ENCODE measurements around the gene WAPL. TPM values are rescaled to one million over a fixed set of nuclear protein-coding genes. Genes with fewer than 3 reads are reported as not detected.

The WAPL gene
- total RNA-seq, 1 experiment from 2014 or later, result 48.0 TPM

GRCh38 chr10:86450806-86451603 is 70.6 kb downstream of the WAPL start (continued):
- no peak for TF ChIP-seq SOX15 (CRISPR knock-in tag; IDR thresholded peaks at IDR 0.05)
- no peak for TF ChIP-seq SMAD3 (CRISPR knock-in tag; IDR thresholded peaks at IDR 0.05; ENCODE audit: borderline replicate concordance)
- TF ChIP-seq USF1 (CRISPR knock-in tag; IDR thresholded peaks at IDR 0.05), result no peak
- no peak for TF ChIP-seq ZNF281 (CRISPR knock-in tag; IDR thresholded peaks at IDR 0.05)

- peaks cover 70% of the 10 kb centered on the region for H3K36me3 Mint-ChIP-seq
- H3K4me1 Mint-ChIP-seq, result no peaks in the 10 kb centered on the region
- DNase-seq (ENCODE audit: low spot score) (no peak), ATAC-seq (no peak)
- no peak overlapping the region for H3K4me3 Mint-ChIP-seq
- H3K27me3 Mint-ChIP-seq (ENCODE audit: low read depth), result no peaks in the 10 kb centered on the region
- TF ChIP-seq TP53 (CRISPR knock-in tag; IDR thresholded peaks at IDR 0.05), result no peak
- TF ChIP-seq ZNF121 (CRISPR knock-in tag; IDR thresholded peaks at IDR 0.05), result peak; percentile 41; the same call in 1 of the 2 replicates
- POLR2A ChIA-PET, result no interaction called here
- CTCF ChIA-PET, result no interaction called here
- no peaks in the 10 kb centered on the region; the same call in 1 of the 2 replicates for H3K9me3 Mint-ChIP-seq
- no peak overlapping the region for H3K27ac Mint-ChIP-seq
These were observed 71.5 kb downstream of the WAPL start for GRCh38 chr10:86449926-86450558.

- CTCF ChIA-PET, result no interaction called here
- Mint-ChIP-seq H3K4me1 (no peaks in the 10 kb centered on the region), H3K9me3 (no peaks in the 10 kb centered on the region), H3K27ac (no peak overlapping the region), H3K36me3 (peaks cover 72% of the 10 kb centered on the region), H3K27me3 (ENCODE audit: low read depth) (no peaks in the 10 kb centered on the region), H3K4me3 (no peak overlapping the region)
- DNase-seq (ENCODE audit: low spot score), result no peak
- POLR2A ChIA-PET, result no interaction called here
- no peak for TF ChIP-seq TCF7 (CRISPR knock-in tag; IDR thresholded peaks at IDR 0.05; ENCODE audit: low read depth)
- TF ChIP-seq RELA (CRISPR knock-in tag; IDR thresholded peaks at IDR 0.05; ENCODE audit: borderline replicate concordance), result no peak
- TF ChIP-seq GABPB1 (CRISPR knock-in tag; IDR thresholded peaks at IDR 0.05), result no peak
- no peak for TF ChIP-seq NR2C2 (CRISPR knock-in tag; IDR thresholded peaks at IDR 0.05)
- no peak for TF ChIP-seq JAZF1 (CRISPR knock-in tag; IDR thresholded peaks at IDR 0.05)
- TF ChIP-seq ATF3 (CRISPR knock-in tag; conservative IDR thresholded peaks at IDR 0.05), result no peak
- TF ChIP-seq ZNF512 (CRISPR knock-in tag; IDR thresholded peaks at IDR 0.05; ENCODE audit: borderline replicate concordance), result no peak
- no peak for TF ChIP-seq ZNF532 (CRISPR knock-in tag; IDR thresholded peaks at IDR 0.05; ENCODE audit: borderline replicate concordance)
- no peak for TF ChIP-seq ZNF317 (CRISPR knock-in tag; IDR thresholded peaks at IDR 0.05; ENCODE audit: borderline replicate concordance, low read depth)
- no peak for ATAC-seq
These were observed 74.2 kb downstream of the WAPL start for GRCh38 chr10:86447432-86447831.

Data from WTC11 (cell line).